GM19395 (cell line): ENCODE data around the gene SPINT1.

ENCODE experiments used
- ATAC-seq: cut with Tn5 transposase; IDR thresholded peaks from one replicate; pipeline ENCODE4 v1.9.1; 2021; ENCODE audit warnings: mild to moderate bottlenecking, moderate library complexity; ENCODE audit not compliant: unreplicated experiment

SPINT1 gene

GRCh38 chr15:40843885-40844695, at the start of gene SPINT1:
TSS of gene SPINT1 (plus strand) at chr15:40844048. CDS start at chr15:40844555, 507 bp downstream.
- no peak for ATAC-seq

GRCh38 chr15:40796041-40796440, 47.8 kb upstream of the SPINT1 start:
- no peak for ATAC-seq

- ATAC-seq, result no peak
Observed at GRCh38 chr15:40796512-40796911, 47.3 kb upstream of the SPINT1 start.

GRCh38 chr15:40799523-40799922, 44.3 kb upstream of the SPINT1 start:
- no peak for ATAC-seq

- no peak for ATAC-seq
Observed at GRCh38 chr15:40803076-40803475, 40.8 kb upstream of the SPINT1 start.

GRCh38 chr15:40803688-40804087, 40.2 kb upstream of the SPINT1 start:
- ATAC-seq, result no peak

GRCh38 chr15:40806672-40807027, 37.2 kb upstream of the SPINT1 start:
- ATAC-seq, result peak; percentile 2

GRCh38 chr15:40807028-40807887, 36.6 kb upstream of the SPINT1 start, which contains the start of the genes DNAJC17 and ZFYVE19:
TSS of gene DNAJC17 (minus strand) at chr15:40807473. CDS start at chr15:40807446, 27 bp downstream.
TSS of gene ZFYVE19 (plus strand) at chr15:40807089. CDS start at chr15:40807590, 501 bp downstream.
- peak; percentile 94 for ATAC-seq

GRCh38 chr15:40807888-40808461, 35.9 kb upstream of the SPINT1 start:
- no peak for ATAC-seq

- no peak for ATAC-seq
Observed at GRCh38 chr15:40808861-40809450, 34.9 kb upstream of the SPINT1 start.

- no peak for ATAC-seq
Observed at GRCh38 chr15:40812721-40813425, 31.0 kb upstream of the SPINT1 start.

- no peak for ATAC-seq
Observed at GRCh38 chr15:40815042-40815698, 28.7 kb upstream of the SPINT1 start.

- no peak for ATAC-seq
Observed at GRCh38 chr15:40819048-40819447, 24.8 kb upstream of the SPINT1 start.

GRCh38 chr15:40821195-40821594, 22.7 kb upstream of the SPINT1 start:
- no peak for ATAC-seq

GRCh38 chr15:40823572-40824343, 20.1 kb upstream of the SPINT1 start:
- no peak for ATAC-seq

GRCh38 chr15:40825661-40826422, 18.0 kb upstream of the SPINT1 start:
- no peak for ATAC-seq

- no peak for ATAC-seq
Observed at GRCh38 chr15:40826423-40827075, 17.3 kb upstream of the SPINT1 start.
